OCI-LY1 (cell line): ENCODE data around the gene CCDC93.

Experiments
- H2AFZ ChIP-seq: fragments of 200-600 bp; sonication (generic), shearing (Covaris generic); 2 replicates; pipeline ENCODE4 v1.6.0; 2014; ENCODE audit warnings: antibody characterized with exemption, mild to moderate bottlenecking, low read length
- H3F3A ChIP-seq: fragments of 200-600 bp; sonication (generic), shearing (Covaris generic); 2 replicates; pipeline ENCODE4 v1.6.0; 2014; ENCODE audit warnings: mild to moderate bottlenecking, antibody characterized with exemption, low read length, moderate library complexity; ENCODE audit not compliant: insufficient read depth
- H3K27ac ChIP-seq: fragments of 200-600 bp; sonication (generic); 2 replicates; pipeline ENCODE4 v1.5.1; 2014; ENCODE audit warnings: low read length, mixed run types, mild to moderate bottlenecking, low read depth; ENCODE audit not compliant: poor library complexity, severe bottlenecking
- H3K27me3 ChIP-seq: fragments of 200-600 bp; sonication (generic); 2 replicates; pipeline ENCODE4 v1.6.0; 2014; ENCODE audit warnings: antibody characterized with exemption, mild to moderate bottlenecking, low read length, moderate library complexity; ENCODE audit not compliant: insufficient read depth
- H3K36me3 ChIP-seq: fragments of 200-600 bp; sonication (generic); 2 replicates; pipeline ENCODE4 v1.6.1; 2014; ENCODE audit warnings: mild to moderate bottlenecking, antibody characterized with exemption, low read length, moderate library complexity, mixed read lengths; ENCODE audit not compliant: insufficient read depth
- H3K4me1 ChIP-seq: fragments of 200-600 bp; sonication (generic); 2 replicates; pipeline ENCODE4 v1.5.1; 2014; ENCODE audit warnings: mild to moderate bottlenecking, low read length, moderate library complexity; ENCODE audit not compliant: insufficient read depth, severe bottlenecking
- H3K4me2 ChIP-seq: fragments of 200-600 bp; sonication (generic), shearing (Covaris generic); 2 replicates; pipeline ENCODE4 v1.6.1; 2014; ENCODE audit warnings: low read length
- H3K4me3 ChIP-seq: fragments of 200-600 bp; sonication (generic); 2 replicates; pipeline ENCODE4 v1.5.1; 2014; ENCODE audit warnings: low read length, low read depth, mild to moderate bottlenecking, mixed read lengths; ENCODE audit not compliant: poor library complexity, severe bottlenecking
- H3K79me2 ChIP-seq: fragments of 200-600 bp; shearing (Covaris generic); 2 replicates; pipeline ENCODE4 v1.6.1; 2016; ENCODE audit warnings: mixed run types, low read length, mixed read lengths; ENCODE audit not compliant: insufficient read depth
- H3K9ac ChIP-seq: fragments of 200-600 bp; sonication (generic), shearing (Covaris generic); 2 replicates; pipeline ENCODE4 v1.6.1; 2014; ENCODE audit warnings: mild to moderate bottlenecking, low read length, mixed read lengths
- H3K9me2 ChIP-seq: fragments of 200-600 bp; sonication (generic), shearing (Covaris generic); 2 replicates; pipeline ENCODE4 v1.6.1; 2014; ENCODE audit warnings: low read depth, mild to moderate bottlenecking, low read length, mixed read lengths
- H3K9me3 ChIP-seq: fragments of 200-600 bp; shearing (Covaris generic); 2 replicates; pipeline ENCODE4 v1.6.1; 2014; ENCODE audit warnings: low read length, mixed read lengths
- H4K20me1 ChIP-seq: fragments of 200-600 bp; sonication (generic), shearing (Covaris generic); 2 replicates; pipeline ENCODE4 v1.6.0; 2016; ENCODE audit warnings: mild to moderate bottlenecking, low read length; ENCODE audit not compliant: insufficient read depth
- CTCF ChIP-seq: fragments of 200-600 bp; sonication (generic), shearing (Covaris generic); IDR thresholded peaks from 2 replicates; pipeline ENCODE4 v1.5.1; 2017; ENCODE audit warnings: mild to moderate bottlenecking, antibody characterized with exemption, low read length, moderate library complexity, mixed read lengths
- EZH2 ChIP-seq: fragments of 200-600 bp; sonication (generic), shearing (Covaris generic); IDR thresholded peaks from 2 replicates; pipeline ENCODE4 v1.8.0; 2017; ENCODE audit warnings: borderline replicate concordance, mixed run types, mild to moderate bottlenecking, antibody characterized with exemption, low read length, moderate library complexity, mixed read lengths

CCDC93 gene

GRCh38 chr2:117948615-117949014 lies 65.3 kb downstream of the CCDC93 start:
- no peak overlapping the region for H3K4me2 ChIP-seq
- H3K9me2 ChIP-seq, result no peaks in the 10 kb centered on the region
- H3K4me3 ChIP-seq, result no peak overlapping the region
- H3K9me3 ChIP-seq, result no peaks in the 10 kb centered on the region
- TF ChIP-seq CTCF (no peak), EZH2 (no peak)
- peaks cover 7% of the 10 kb centered on the region for H3K4me1 ChIP-seq
- no peaks in the 10 kb centered on the region for H3F3A ChIP-seq
- peaks cover 89% of the 10 kb centered on the region for H3K36me3 ChIP-seq
- no peaks in the 10 kb centered on the region for H3K27me3 ChIP-seq
- no peaks in the 10 kb centered on the region for H4K20me1 ChIP-seq
- H3K79me2 ChIP-seq, result no peaks in the 10 kb centered on the region
- H2AFZ ChIP-seq, result no peak overlapping the region
- H3K9ac ChIP-seq, result no peak overlapping the region
- no peak overlapping the region for H3K27ac ChIP-seq

GRCh38 chr2:117945296-117945695 lies 68.6 kb downstream of the CCDC93 start:
- Histone ChIP-seq H3K79me2 (no peaks in the 10 kb centered on the region), H3K27me3 (no peaks in the 10 kb centered on the region), H3K9ac (no peak overlapping the region), H2AFZ (no peak overlapping the region), H3F3A (no peaks in the 10 kb centered on the region), H3K9me2 (no peaks in the 10 kb centered on the region), H3K4me2 (no peak overlapping the region), H3K27ac (no peak overlapping the region), H3K9me3 (no peaks in the 10 kb centered on the region), H3K36me3 (peaks cover 89% of the 10 kb centered on the region), H4K20me1 (no peaks in the 10 kb centered on the region), H3K4me3 (no peak overlapping the region), H3K4me1 (peaks cover 7% of the 10 kb centered on the region)
- no peak for TF ChIP-seq CTCF
- TF ChIP-seq EZH2, result no peak

DNA sequence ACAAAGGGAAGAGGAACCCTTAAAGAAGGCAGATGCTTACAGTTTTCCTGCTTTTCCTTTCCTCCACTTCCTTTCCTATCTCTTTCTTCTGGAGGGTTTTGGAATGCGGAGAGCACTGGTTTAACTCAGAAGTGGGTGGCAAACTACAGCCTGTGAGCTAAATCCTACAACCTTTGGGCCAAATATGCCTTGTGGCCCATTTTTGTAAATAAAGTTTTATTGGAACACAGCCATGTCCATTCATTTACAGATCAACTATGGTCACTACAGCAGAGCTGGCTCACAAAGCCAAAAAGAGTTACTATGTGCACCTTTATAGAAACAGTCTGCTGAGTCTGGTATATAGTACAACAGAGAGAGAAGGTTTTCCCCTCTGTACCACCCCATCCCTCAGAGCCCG lies 69.1 kb downstream of the CCDC93 start:
- peaks cover 7% of the 10 kb centered on the region for H3K4me1 ChIP-seq
- peaks cover 89% of the 10 kb centered on the region for H3K36me3 ChIP-seq
- H3F3A ChIP-seq, result no peaks in the 10 kb centered on the region
- no peaks in the 10 kb centered on the region for H3K27me3 ChIP-seq
- H3K4me2 ChIP-seq, result no peak overlapping the region
- H3K9ac ChIP-seq, result no peak overlapping the region
- H3K27ac ChIP-seq, result no peak overlapping the region
- H3K9me3 ChIP-seq, result no peaks in the 10 kb centered on the region
- no peaks in the 10 kb centered on the region for H3K9me2 ChIP-seq
- no peaks in the 10 kb centered on the region for H4K20me1 ChIP-seq
- TF ChIP-seq EZH2, result no peak
- no peak for TF ChIP-seq CTCF
- H2AFZ ChIP-seq, result no peak overlapping the region
- no peaks in the 10 kb centered on the region for H3K79me2 ChIP-seq
- no peak overlapping the region for H3K4me3 ChIP-seq
